SU-DHL-6 (cell line): ENCODE data around the gene ACACA.

ENCODE experiments used
- CTCF ChIP-seq: fragments of 200-600 bp; sonication (generic); IDR thresholded peaks from one replicate; pipeline ENCODE4 v1.5.1; 2017; ENCODE audit warnings: antibody characterized with exemption, mild to moderate bottlenecking, low read length, moderate library complexity; ENCODE audit not compliant: insufficient read depth, poor library complexity, severe bottlenecking
- EZH2phosphoT487 ChIP-seq: fragments of 200-600 bp; sonication (generic), shearing (Covaris generic); conservative IDR thresholded peaks from 2 replicates; pipeline ENCODE4 v1.6.1; 2018; ENCODE audit warnings: mild to moderate bottlenecking, antibody characterized with exemption, low read length, moderate library complexity, mixed read lengths

- TF ChIP-seq CTCF (no peak), EZH2phosphoT487 (no peak)
Observed at GRCh38 chr17:37305406-37305905, 101.2 kb downstream of the ACACA start.
